PC-9 (cell line): ENCODE measurements around the gene AMACR.

Source experiments
- CTCF ChIP-seq: fragments of 200-600 bp; sonication (generic); conservative IDR thresholded peaks from 2 replicates; pipeline ENCODE4 v1.6.1; 2017; ENCODE audit warnings: mixed run types, antibody characterized with exemption, mild to moderate bottlenecking, moderate library complexity
- EZH2 ChIP-seq: fragments of 200-600 bp; sonication (generic); IDR thresholded peaks from 2 replicates; pipeline ENCODE4 v1.8.0; 2017; ENCODE audit warnings: antibody characterized with exemption, low read depth

GRCh38 chr5:34042321-34042720 is 34.5 kb upstream of the AMACR start:
- TF ChIP-seq CTCF = no peak
- TF ChIP-seq EZH2 = no peak
